ENCODE results near the gene SERPINB8.

DNA sequence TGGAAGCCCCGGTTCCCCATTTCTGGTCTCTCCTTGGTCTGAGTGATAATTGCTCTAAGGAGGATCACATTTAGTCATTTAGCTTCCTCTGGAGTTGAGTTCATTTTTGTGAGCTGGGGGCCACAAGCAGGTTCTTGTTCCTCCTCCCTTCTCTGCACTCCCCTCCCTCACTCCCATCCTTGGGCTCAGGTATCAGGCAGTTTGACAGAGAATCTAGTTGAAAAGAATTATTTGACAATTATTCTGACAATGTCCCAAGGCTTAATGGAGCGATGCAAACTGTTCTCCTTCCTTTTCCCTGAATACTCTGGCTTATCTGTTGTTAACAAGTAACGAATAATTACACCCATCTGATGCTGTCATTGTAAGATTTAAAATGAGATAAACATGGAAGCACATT lies 61.5 kb downstream of the SERPINB8 start:
- TF ChIP-seq, protein P1, sequence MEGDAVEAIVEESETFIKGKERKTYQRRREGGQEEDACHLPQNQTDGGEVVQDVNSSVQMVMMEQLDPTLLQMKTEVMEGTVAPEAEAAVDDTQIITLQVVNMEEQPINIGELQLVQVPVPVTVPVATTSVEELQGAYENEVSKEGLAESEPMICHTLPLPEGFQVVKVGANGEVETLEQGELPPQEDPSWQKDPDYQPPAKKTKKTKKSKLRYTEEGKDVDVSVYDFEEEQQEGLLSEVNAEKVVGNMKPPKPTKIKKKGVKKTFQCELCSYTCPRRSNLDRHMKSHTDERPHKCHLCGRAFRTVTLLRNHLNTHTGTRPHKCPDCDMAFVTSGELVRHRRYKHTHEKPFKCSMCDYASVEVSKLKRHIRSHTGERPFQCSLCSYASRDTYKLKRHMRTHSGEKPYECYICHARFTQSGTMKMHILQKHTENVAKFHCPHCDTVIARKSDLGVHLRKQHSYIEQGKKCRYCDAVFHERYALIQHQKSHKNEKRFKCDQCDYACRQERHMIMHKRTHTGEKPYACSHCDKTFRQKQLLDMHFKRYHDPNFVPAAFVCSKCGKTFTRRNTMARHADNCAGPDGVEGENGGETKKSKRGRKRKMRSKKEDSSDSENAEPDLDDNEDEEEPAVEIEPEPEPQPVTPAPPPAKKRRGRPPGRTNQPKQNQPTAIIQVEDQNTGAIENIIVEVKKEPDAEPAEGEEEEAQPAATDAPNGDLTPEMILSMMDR (IDR thresholded peaks at IDR 0.05; ENCODE audit: insufficient read depth, low read length) = no peak
- TF ChIP-seq POLR2AphosphoS5 (IDR thresholded peaks at IDR 0.05; ENCODE audit: low read depth) (no peak), GABPA (IDR thresholded peaks at IDR 0.05; ENCODE audit: low read depth) (no peak), SPI1 (IDR thresholded peaks at IDR 0.05; ENCODE audit: borderline replicate concordance, low read depth) (no peak)
- TF ChIP-seq, protein P2, sequence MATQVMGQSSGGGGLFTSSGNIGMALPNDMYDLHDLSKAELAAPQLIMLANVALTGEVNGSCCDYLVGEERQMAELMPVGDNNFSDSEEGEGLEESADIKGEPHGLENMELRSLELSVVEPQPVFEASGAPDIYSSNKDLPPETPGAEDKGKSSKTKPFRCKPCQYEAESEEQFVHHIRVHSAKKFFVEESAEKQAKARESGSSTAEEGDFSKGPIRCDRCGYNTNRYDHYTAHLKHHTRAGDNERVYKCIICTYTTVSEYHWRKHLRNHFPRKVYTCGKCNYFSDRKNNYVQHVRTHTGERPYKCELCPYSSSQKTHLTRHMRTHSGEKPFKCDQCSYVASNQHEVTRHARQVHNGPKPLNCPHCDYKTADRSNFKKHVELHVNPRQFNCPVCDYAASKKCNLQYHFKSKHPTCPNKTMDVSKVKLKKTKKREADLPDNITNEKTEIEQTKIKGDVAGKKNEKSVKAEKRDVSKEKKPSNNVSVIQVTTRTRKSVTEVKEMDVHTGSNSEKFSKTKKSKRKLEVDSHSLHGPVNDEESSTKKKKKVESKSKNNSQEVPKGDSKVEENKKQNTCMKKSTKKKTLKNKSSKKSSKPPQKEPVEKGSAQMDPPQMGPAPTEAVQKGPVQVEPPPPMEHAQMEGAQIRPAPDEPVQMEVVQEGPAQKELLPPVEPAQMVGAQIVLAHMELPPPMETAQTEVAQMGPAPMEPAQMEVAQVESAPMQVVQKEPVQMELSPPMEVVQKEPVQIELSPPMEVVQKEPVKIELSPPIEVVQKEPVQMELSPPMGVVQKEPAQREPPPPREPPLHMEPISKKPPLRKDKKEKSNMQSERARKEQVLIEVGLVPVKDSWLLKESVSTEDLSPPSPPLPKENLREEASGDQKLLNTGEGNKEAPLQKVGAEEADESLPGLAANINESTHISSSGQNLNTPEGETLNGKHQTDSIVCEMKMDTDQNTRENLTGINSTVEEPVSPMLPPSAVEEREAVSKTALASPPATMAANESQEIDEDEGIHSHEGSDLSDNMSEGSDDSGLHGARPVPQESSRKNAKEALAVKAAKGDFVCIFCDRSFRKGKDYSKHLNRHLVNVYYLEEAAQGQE (IDR thresholded peaks at IDR 0.05; ENCODE audit: insufficient replicate concordance, low read depth) = no peak

All from HL-60 (cell line).